ENCODE results near the gene CMIP.
"Not testable (repeated sequence)": the region's sequence is repeated elsewhere in the genome, so short reads cannot be mapped to it uniquely, and the experiment has no call there.

CMIP gene

DNA sequence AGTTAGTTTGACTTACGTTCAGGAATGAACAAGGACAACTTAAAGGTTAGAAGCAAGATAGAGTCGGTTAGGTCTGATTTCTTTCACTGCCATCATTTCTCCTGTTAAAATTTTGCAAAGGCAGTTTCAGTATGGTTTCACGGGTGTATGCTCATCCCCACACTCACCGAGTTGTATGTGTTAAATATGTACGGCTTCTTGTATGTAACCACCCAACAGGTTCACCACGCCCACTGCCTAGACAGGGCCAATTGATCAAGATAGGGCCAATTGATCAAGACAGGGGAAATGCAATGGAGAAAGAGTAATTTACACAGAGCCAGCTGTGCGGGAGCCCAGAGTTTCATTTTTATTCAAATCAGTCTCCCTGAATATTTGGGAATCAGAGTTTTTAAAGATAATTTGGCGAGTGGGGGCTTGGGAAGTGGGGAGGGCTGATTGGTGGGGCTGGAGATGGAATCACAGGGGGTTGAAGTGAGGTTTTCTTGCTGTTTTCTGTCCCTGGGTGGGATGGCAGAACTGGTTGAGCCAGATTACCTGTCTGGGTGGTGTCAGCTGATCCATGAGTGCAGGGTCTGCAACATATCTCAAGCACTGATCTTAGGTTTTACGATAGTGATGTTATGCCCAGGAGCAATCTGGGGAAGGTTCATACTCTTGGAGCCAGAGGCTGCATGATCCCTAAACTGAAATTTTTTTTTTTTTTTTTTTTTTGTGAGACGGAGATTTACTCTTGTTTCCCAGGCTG is 272.0 kb downstream of the CMIP start:
- peak in 1 of 2 donors; percentile 32 for DNase-seq (ENCODE audit: low read depth in 2 of 2)

- DNase-seq (ENCODE audit: low read depth in 2 of 2): no peak
Observed at GRCh38 chr16:81717662-81718189, 273.1 kb downstream of the CMIP start.

- no peak for DNase-seq (ENCODE audit: low read depth in 2 of 2)
Observed at GRCh38 chr16:81718637-81719036, 274.0 kb downstream of the CMIP start.

- DNase-seq (ENCODE audit: low read depth in 2 of 2): no peak
Observed at GRCh38 chr16:81719993-81720392, 275.4 kb downstream of the CMIP start.

DNA sequence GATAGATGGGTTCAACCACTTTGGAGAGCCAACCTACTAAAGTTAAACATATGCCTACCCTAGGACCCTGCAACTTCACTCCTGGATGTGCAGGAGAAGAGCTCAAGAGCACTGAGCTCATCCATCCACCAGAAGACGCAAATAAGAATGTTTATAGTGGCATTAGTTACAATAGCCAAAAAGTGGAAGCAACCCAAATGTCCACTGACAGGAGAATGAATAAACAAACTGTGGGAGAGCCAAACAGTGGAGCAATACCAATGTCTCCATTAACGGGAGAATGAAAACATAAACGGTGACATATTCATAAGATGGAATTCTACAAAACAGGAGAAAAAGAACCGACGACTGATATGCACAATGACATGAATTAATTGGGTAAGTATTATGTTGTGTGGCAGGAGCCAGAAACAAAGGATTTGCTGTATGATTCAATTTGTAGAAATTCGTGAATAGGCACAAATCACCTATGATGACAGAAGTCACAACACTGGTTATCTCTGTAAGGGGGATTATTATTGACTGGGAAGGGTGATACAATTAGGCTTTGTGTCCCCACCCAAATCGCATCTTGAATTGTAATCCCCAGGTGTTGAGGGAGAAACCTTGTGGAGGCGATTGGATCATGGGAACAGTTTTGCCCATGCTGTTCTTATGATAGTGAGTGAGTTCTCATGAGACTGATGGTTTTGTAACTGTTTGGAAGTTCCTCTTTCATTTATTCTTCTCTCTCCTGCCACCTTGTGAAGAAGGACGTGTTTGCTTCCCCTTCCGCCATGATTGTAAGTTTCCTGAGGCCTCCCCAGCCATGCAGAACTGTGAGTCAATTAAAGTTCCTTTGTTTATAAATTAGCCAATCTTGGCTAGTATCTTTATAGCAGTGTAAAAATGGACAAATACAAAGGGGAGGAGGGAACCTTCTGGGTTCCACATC is 276.6 kb downstream of the CMIP start:
- DNase-seq (ENCODE audit: low read depth in 2 of 2): no peak

DNA sequence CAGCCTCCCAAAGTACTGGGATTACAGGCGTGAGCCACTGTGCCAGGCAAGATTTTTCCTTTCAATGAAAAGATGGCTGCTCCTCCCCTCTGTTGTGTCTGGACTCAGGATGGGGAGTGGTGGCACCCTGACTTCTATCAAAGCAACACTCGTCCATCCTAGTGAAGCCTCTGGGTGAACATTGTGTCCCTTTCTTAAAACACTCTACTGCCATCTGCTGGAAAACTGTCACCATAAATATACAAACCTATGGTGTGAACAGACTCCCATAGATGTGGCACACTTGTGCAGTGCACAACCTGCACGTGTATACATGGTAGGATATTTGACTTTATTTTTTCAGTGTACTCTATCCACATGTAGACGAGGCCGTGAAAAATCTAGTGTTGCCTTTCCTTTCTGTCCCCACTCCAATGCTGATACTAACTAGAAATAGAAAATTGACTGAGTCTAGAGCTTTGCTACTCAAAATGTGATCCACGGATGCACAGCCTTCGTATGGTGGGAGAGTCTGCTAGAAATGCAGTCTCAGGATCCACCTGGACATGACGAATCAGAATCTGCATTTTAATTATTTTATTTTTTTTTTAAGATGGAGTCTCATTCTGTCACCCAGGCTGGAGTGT is 278.6 kb downstream of the CMIP start:
- no peak for DNase-seq (ENCODE audit: low read depth in 2 of 2)

- DNase-seq (ENCODE audit: low read depth in 2 of 2): no peak
Observed at GRCh38 chr16:81728435-81728834, 283.8 kb downstream of the CMIP start.

GRCh38 chr16:81729451-81729850 is 284.8 kb downstream of the CMIP start:
- DNase-seq (ENCODE audit: low read depth in 2 of 2): no peak

DNA sequence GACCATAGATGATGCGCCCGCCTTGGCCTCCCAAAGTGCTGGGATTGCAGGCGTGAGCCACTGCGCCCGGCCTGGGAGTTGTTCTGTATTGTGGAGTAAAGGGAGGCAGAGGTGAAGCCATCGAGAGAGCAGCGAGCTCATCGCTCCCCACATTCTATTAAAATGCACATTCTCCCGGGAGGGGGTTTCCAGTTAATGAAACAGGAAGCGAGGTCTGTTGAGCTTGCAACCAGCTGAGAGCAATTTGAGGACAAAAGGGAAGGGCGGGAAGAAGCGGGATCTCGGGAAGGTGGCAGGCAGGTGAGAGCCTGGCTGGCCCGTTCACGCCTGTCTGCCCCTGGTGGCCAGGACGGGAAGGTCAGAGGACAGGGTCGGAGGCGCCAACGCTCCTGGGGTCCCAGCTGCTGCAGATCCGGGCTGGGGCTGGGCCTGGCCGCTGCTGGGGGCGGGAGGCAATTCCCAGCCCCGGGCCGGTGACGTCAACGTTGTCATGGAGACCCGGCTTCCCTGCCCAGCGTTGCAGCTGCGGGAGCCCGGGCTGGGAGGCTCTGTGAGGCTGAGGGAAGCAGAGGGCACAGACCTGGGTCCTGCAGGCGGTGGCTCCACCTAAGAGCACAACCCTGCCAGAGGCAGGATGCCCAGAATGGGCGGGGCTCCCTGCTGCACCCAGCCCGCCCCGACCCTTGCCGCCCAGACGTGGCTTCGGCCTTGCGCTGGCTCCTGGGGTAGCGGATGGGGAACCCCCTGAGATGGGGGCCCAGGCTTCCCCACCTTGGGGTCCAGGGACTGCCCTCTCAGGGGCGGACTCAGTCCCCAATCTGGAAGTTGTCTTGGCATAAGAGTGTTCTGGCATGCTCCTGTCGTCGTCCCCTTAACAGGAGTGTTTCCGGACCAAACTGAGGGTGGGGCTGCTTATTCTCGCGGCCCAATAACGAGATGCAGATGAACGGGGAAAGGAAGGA is 285.8 kb downstream of the CMIP start:
- peak; percentile 32 to 38 for DNase-seq (ENCODE audit: low read depth in 2 of 2)

DNA sequence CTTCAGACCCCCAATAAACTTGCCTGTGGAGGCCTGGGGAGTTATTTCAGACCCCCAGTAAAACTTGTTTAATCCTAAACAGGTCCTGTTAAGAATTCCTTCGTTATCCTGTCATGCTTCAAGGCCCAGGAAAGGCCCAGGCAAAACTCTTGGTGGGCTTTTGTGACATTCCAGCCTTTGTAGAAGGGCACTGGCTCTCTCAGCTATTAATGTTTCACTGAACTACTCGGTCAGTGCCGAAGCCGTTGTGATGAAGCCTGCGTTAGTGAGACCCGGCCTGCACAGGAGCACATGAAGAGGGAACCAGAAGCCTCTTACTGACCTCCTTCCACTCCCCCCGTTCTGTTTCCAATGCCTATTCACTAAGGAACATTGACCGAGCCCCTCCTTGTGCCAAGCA is 287.0 kb downstream of the CMIP start:
- no peak for DNase-seq (ENCODE audit: low read depth in 2 of 2)

DNA sequence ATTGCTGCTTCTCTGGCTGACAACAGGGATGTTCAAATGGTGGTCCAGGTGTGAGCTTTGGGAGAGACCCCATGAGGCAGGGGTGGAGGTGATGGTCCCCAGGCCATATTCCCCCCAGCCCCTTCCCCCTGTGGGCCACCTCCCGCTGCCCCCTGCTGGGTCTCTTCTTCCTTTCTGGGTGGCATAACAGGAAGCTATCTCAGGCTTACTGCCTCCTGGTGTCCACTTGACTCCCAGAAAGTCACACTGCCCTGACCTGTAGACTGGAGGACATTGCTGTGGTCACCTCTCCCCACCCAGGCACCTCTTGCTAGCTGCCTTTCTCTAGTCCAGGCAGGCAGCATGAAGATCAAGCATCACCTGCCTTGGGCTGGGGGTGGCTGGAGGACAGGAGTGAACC is 288.1 kb downstream of the CMIP start:
- DNase-seq (ENCODE audit: low read depth in 2 of 2): no peak

DNA sequence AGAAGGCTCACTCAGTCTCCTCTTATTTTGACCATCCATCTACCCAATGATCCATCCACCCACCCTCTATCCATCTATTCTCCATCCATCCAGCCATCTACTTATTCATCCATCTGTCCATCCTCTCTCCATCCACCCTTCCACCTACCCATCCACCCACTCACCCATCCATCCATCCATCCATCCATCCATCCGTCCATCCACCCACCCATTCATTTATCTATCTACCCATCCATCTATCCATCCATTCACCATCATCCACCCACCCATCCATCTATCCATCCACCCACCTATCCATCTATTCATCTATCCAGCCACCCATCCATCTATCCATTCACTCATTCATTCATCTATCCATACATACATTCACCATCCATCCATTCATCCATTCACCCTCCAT is 288.7 kb downstream of the CMIP start:
- no peak for DNase-seq (ENCODE audit: low read depth in 2 of 2)

GRCh38 chr16:81734632-81735434 is 290.2 kb downstream of the CMIP start:
- no peak for DNase-seq (ENCODE audit: low read depth in 2 of 2)

- peak; percentile 60 to 68 for DNase-seq (ENCODE audit: low read depth in 2 of 2)
Observed at GRCh38 chr16:81737885-81738536, 293.4 kb downstream of the CMIP start.

DNA sequence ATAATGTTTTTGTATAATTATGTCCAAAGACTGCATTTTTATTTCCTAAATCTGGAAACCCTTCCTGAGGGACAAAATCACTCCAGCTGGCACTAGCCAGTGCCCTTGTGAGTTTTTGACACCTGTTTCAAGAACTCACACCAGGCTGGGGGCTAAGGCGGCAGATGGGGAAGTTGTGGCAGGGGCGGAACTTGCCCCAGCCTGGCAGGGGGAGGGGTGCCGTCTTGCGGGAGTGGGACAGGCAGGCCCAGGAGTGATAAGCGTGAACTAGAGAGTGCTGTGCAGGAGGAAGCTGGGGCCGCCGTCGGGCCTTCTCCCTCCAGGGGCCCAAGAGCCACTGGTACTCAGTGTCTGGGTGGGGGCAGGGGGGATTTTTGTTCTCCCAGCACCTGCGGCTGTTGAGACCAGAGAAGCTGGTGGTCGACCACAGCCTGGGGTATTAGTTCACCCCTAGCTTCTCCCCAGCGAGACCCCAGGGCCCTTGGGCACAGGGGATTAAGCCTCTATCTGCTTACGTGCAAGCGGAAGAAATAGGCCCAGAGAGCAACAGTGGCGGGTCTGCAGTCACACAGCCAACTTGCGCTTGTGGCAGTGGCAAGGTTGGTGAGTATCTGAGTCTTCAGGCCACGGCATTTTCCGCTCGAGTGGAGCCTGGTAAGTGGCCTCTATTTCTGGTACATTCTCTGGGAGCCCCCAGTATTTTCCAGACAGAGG is 294.3 kb downstream of the CMIP start:
- DNase-seq (ENCODE audit: low read depth in 2 of 2): no peak

DNA sequence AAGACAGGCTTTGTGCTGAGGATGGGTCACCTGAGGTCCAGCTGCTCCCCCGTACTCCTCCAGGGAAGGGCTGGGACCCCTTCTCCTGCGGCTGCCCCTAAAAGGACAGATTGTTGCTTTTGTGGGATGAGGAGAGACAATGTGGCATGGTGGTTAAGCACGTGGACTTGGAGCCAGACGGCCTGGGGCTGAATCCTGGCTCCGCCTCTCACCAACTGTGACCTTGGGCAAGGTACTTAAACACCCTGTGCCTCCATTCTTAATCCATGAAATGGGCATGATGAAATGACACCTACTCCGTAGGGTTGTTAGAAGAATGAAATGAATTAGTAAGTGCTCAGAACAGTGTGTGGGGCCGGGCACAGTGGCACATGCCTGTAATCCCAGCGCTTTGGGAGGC is 294.9 kb downstream of the CMIP start:
- no peak for DNase-seq (ENCODE audit: low read depth in 2 of 2)

DNA sequence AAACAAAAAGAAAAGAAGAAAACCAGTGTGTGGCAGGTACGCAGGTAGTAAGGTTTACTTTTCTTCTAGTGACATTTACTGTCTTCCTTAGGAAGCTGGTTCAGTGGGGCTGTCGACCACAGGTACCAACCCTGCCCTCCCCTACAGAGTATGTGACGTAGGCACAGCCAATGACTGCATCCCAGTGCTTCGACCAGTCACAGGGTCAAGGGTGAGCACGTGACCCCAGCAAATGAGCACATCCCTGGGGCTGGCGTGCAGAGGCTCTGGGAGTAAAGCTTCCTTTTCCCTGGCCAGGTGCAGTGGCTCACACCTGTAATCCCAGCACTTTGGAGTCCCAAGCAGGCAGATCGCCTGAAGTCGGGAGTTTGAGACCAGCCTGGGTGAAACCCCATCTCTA is 295.6 kb downstream of the CMIP start:
- no peak for DNase-seq (ENCODE audit: low read depth in 2 of 2)

- DNase-seq (ENCODE audit: low read depth in 2 of 2): not testable (repeated sequence)
Observed at GRCh38 chr16:81741430-81741770, 296.8 kb downstream of the CMIP start.

GRCh38 chr16:81744385-81744784 is 299.8 kb downstream of the CMIP start:
- DNase-seq (ENCODE audit: low read depth in 2 of 2): no peak

All from stimulated activated CD8-positive, alpha-beta memory T cell treated with anti-CD3 and anti-CD28 coated beads, Interleukin-15, amount 100 ng/mL, for 48 hours (primary cell).